GM18951 (cell line): ENCODE data around the gene SH2D2A.

Experiments used
- POLR2A ChIP-seq: IDR thresholded peaks from 4 replicates; pipeline ENCODE4 v1.6.1; 2011; ENCODE audit warnings: mild to moderate bottlenecking; ENCODE audit not compliant: insufficient read length, insufficient read depth; ENCODE audit errors: extremely low read depth
- in situ Hi-C: fragments of 300-500 bp; cut with MboI; formaldehyde crosslinking; loops from one replicate; pipeline ENCODE4 v1.12.0; 2022; ENCODE audit warnings: low sequenced_read_pairs, mixed read lengths, inconsistent platforms; ENCODE audit not compliant: unreplicated experiment

The SH2D2A gene

GRCh38 chr1:156858555-156858956, 41.9 kb upstream of the SH2D2A start:
- in situ Hi-C loops: loop anchor here (25.0 kb wide), 1 partner anchor 171 kb away; the partner anchor contains the start of gene NES
- TF ChIP-seq POLR2A: no peak

- in situ Hi-C loops: loop anchor here (25.0 kb wide), 1 partner anchor 170 kb away; the partner anchor contains the start of gene NES
- TF ChIP-seq POLR2A: no peak
Observed at GRCh38 chr1:156857532-156857931, 40.9 kb upstream of the SH2D2A start.

- TF ChIP-seq POLR2A: no peak
- in situ Hi-C loops: loop anchor here (25.0 kb wide), 1 partner anchor 169 kb away; the partner anchor contains the start of gene NES
Observed at GRCh38 chr1:156856282-156856785, 39.7 kb upstream of the SH2D2A start.

- no peak for TF ChIP-seq POLR2A
- in situ Hi-C loops: loop anchor here (25.0 kb wide), 1 partner anchor 167 kb away; the partner anchor contains the start of gene NES
Observed at GRCh38 chr1:156854634-156855033, 38.0 kb upstream of the SH2D2A start.

GRCh38 chr1:156853761-156854160, 37.1 kb upstream of the SH2D2A start:
- in situ Hi-C loops: loop anchor here (25.0 kb wide), 1 partner anchor 166 kb away; the partner anchor contains the start of gene NES
- TF ChIP-seq POLR2A: no peak

- in situ Hi-C loops: loop anchor here (25.0 kb wide), 1 partner anchor 165 kb away; the partner anchor contains the start of gene NES
- TF ChIP-seq POLR2A: no peak
Observed at GRCh38 chr1:156852418-156852874, 35.8 kb upstream of the SH2D2A start.

GRCh38 chr1:156851779-156852417, 35.2 kb upstream of the SH2D2A start:
- TF ChIP-seq POLR2A: no peak

GRCh38 chr1:156849151-156849496, 32.5 kb upstream of the SH2D2A start:
- in situ Hi-C loops: no loop called here

More at GRCh38 chr1:156851779-156852417, 35.2 kb upstream of the SH2D2A start:
- in situ Hi-C loops: loop anchor here (25.0 kb wide), 1 partner anchor 165 kb away; the partner anchor contains the start of gene NES

GRCh38 chr1:156848461-156849150, 32.0 kb upstream of the SH2D2A start:
- in situ Hi-C loops: no loop called here

More at GRCh38 chr1:156849151-156849496, 32.5 kb upstream of the SH2D2A start:
- TF ChIP-seq POLR2A: no peak

GRCh38 chr1:156847591-156848460, 31.2 kb upstream of the SH2D2A start:
- no peak for TF ChIP-seq POLR2A
- in situ Hi-C loops: no loop called here

More at GRCh38 chr1:156848461-156849150, 32.0 kb upstream of the SH2D2A start:
- no peak for TF ChIP-seq POLR2A

- in situ Hi-C loops: no loop called here
- TF ChIP-seq POLR2A: no peak
Observed at GRCh38 chr1:156846643-156847042, 30.0 kb upstream of the SH2D2A start.

- in situ Hi-C loops: no loop called here
- no peak for TF ChIP-seq POLR2A
Observed at GRCh38 chr1:156845953-156846545, 29.4 kb upstream of the SH2D2A start.

GRCh38 chr1:156845055-156845952, 28.7 kb upstream of the SH2D2A start:
- in situ Hi-C loops: no loop called here
- no peak for TF ChIP-seq POLR2A
